ENCODE measurements around the gene NALCN. TPM values are rescaled to one million over a fixed set of nuclear protein-coding genes. Genes with fewer than 3 reads are reported as not detected.

Gene NALCN
- total RNA-seq, 6 experiments from 2014 or later: 4.0 to 6.1 (median 5.0) TPM

DNA sequence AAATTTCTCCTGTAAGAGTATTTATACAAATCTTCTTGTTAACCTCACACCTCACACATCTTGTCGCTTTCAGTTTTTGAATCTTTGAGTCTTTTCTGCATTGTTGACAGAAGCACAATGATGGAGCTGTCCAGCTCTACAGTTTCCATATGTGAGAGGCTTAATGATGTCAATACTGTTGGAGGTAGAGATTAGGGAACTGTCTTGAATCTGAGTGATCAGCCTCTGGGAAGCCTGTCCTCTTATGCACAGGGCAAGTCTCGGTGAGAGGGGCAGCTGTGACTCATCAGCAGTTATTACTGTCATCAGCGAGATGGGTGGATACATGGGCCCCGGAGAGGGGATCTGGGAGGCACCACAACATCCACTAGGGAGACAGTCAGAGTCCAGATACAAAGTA is 31.5 kb upstream of the NALCN start:
- Mint-ChIP-seq H3K4me3 (no peak overlapping the region), H3K9me3 (no peaks in the 10 kb centered on the region), H3K27me3 (ENCODE audit: insufficient read depth) (no peaks in the 10 kb centered on the region; the same call in 1 of the 2 replicates), H3K36me3 (ENCODE audit: low read depth) (no peaks in the 10 kb centered on the region), H3K27ac (no peak overlapping the region), H3K4me1 (ENCODE audit: low read depth) (peaks cover 37% of the 10 kb centered on the region)
- TF ChIP-seq, protein P1, sequence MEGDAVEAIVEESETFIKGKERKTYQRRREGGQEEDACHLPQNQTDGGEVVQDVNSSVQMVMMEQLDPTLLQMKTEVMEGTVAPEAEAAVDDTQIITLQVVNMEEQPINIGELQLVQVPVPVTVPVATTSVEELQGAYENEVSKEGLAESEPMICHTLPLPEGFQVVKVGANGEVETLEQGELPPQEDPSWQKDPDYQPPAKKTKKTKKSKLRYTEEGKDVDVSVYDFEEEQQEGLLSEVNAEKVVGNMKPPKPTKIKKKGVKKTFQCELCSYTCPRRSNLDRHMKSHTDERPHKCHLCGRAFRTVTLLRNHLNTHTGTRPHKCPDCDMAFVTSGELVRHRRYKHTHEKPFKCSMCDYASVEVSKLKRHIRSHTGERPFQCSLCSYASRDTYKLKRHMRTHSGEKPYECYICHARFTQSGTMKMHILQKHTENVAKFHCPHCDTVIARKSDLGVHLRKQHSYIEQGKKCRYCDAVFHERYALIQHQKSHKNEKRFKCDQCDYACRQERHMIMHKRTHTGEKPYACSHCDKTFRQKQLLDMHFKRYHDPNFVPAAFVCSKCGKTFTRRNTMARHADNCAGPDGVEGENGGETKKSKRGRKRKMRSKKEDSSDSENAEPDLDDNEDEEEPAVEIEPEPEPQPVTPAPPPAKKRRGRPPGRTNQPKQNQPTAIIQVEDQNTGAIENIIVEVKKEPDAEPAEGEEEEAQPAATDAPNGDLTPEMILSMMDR (IDR thresholded peaks at IDR 0.05): no peak
- no peak for DNase-seq

DNA sequence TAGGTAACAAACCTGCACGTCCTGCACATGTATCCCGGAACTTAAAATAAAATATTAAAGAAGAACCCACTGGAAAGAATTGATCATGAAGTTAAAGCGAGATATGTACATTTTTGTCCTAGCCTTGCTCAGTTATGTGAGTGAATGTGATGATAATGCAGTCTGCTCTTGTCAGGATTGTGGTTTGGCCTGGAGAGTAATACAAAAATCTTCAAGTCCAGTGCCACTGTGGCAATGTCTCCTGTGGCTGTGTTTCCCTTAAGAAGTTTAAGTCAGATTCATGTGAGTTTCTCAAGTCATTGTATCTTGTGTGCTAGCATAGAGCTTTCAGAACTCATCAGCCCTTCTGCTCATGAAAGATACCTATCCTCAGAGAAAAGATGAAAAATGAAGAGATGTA is 18.2 kb upstream of the NALCN start:
- no peak overlapping the region for H3K4me3 Mint-ChIP-seq
- H3K27ac Mint-ChIP-seq: no peak overlapping the region
- no peaks in the 10 kb centered on the region; the same call in 1 of the 2 replicates for H3K27me3 Mint-ChIP-seq (ENCODE audit: insufficient read depth)

DNA sequence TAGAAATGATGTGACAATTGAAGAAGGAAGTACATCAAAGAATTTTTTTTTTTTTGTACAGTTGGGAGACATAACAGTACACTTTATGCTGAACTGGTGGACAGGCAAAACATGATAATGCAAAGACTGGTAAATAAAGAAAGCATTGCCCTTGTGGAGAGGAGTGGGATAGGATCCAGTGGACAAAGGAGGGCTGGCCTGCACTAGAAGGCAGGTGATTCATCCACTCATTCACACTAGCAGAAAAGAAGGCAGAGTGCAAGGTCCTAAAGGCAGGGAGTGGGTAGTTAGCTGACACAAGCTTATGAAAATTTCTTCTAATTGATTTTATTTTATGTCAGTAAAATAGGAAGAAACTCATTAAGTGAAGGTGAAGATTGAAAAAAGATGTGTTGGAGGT is 17.6 kb upstream of the NALCN start:
- no peak overlapping the region for H3K27ac Mint-ChIP-seq
- no peaks in the 10 kb centered on the region for H3K36me3 Mint-ChIP-seq (ENCODE audit: low read depth)
- H3K4me3 Mint-ChIP-seq: no peak overlapping the region
- no peaks in the 10 kb centered on the region; the same call in 1 of the 2 replicates for H3K27me3 Mint-ChIP-seq (ENCODE audit: insufficient read depth)
- TF ChIP-seq, protein P1 (IDR thresholded peaks at IDR 0.05): no peak; the same call in 1 of the 2 replicates
- H3K4me1 Mint-ChIP-seq (ENCODE audit: low read depth): peaks cover 8% of the 10 kb centered on the region; the same call in 1 of the 2 replicates
- no peak for DNase-seq
- H3K9me3 Mint-ChIP-seq: no peaks in the 10 kb centered on the region

More for the DNA sequence above, 18.2 kb upstream of the NALCN start:
- Mint-ChIP-seq H3K9me3 (no peaks in the 10 kb centered on the region), H3K4me1 (ENCODE audit: low read depth) (peaks cover 8% of the 10 kb centered on the region; the same call in 1 of the 2 replicates), H3K36me3 (ENCODE audit: low read depth) (no peaks in the 10 kb centered on the region)
- TF ChIP-seq, protein P1 (IDR thresholded peaks at IDR 0.05): no peak
- DNase-seq: no peak

DNA sequence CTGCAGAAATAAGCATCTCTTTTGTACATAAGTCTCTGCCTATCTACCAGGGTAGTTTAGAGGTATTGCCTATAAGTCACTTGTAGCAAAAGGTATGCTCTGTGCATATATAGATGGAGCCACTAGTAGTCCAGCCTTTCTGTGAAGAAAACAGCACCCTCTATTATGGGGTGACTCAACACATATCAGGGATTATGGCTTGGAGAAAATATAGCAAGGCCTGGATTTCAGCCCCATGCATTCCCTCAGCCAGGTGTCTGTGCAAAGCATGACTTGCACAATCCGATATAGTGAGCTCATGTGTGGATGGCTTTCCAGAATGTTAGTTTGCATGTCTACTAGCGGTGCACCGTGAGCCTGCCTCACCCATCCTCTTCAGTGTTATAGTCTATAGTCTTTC is 13.4 kb upstream of the NALCN start:
- Mint-ChIP-seq H3K27me3 (ENCODE audit: insufficient read depth) (no peaks in the 10 kb centered on the region; the same call in 1 of the 2 replicates), H3K4me3 (no peak overlapping the region), H3K9me3 (no peaks in the 10 kb centered on the region), H3K36me3 (ENCODE audit: low read depth) (no peaks in the 10 kb centered on the region), H3K27ac (no peak overlapping the region), H3K4me1 (ENCODE audit: low read depth) (peaks cover 9% of the 10 kb centered on the region)
- no peak for DNase-seq
- TF ChIP-seq, protein P1 (IDR thresholded peaks at IDR 0.05): no peak

DNA sequence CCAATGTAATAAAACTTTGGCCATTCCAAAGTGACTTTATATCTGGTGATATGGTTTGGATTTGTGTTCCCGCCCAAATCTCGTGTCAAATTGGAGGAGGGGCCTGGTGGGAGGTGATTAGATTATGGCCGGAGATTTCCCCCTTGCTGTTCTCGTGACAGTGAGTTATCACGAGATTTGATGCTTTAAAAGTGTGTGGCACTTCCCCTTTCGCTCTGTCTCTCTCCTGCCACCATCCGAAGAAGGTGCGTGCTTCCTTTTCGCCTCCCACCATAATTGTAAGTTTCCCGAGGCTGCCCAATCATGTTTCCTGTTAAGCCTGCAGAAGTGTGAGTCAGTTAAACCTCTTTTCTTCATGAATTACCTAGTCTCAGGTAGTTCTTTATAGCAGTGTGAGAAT is 9.3 kb upstream of the NALCN start:
- Mint-ChIP-seq H3K36me3 (ENCODE audit: low read depth) (no peaks in the 10 kb centered on the region), H3K4me3 (no peak overlapping the region), H3K27me3 (ENCODE audit: insufficient read depth) (no peaks in the 10 kb centered on the region), H3K4me1 (ENCODE audit: low read depth) (peaks cover 11% of the 10 kb centered on the region), H3K27ac (no peak overlapping the region), H3K9me3 (no peaks in the 10 kb centered on the region)
- no peak for DNase-seq
- TF ChIP-seq, protein P1 (IDR thresholded peaks at IDR 0.05): no peak

DNA sequence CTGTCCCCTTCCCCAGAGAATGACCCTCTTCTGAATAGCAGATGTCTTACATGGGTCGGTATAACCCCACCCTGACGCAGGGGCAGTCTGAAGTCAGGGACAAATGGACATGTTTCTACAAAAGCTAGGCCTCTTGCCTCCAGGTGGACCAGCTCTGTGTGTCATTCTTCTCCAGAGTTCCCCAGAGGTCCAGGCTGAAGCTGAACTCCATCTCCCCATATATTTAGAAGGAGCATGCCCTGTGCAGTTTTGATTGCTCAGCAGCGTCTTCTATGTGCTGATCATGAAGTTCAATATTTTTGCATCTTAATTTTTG is 8.8 kb upstream of the NALCN start:
- DNase-seq: no peak
- Mint-ChIP-seq H3K36me3 (ENCODE audit: low read depth) (no peaks in the 10 kb centered on the region), H3K27me3 (ENCODE audit: insufficient read depth) (no peaks in the 10 kb centered on the region), H3K4me3 (no peak overlapping the region), H3K4me1 (ENCODE audit: low read depth) (peaks cover 11% of the 10 kb centered on the region), H3K27ac (no peak overlapping the region), H3K9me3 (no peaks in the 10 kb centered on the region)
- TF ChIP-seq, protein P1 (IDR thresholded peaks at IDR 0.05): no peak
